OCI-LY7 (cell line): ENCODE data around the gene MAIP1. TPM values are rescaled to one million over a fixed set of nuclear protein-coding genes. Genes with fewer than 3 reads are reported as not detected.
A peak's percentile ranks its signal among the peaks of the same experiment; 100 is the strongest.

Source experiments
- BruUV-seq: library from RNA; stranded (reverse); fragments of 400-500 nt; replicated peaks from 2 replicates; lab custom pipeline; 2021; lab: Mats Ljungman, UMichigan
- CTCF ChIA-PET: fragments of 300-600 bp; sonication (Branson Sonifier 250); formaldehyde crosslinking; loops from one replicate; lab custom pipeline; 2022; ENCODE audit warnings: antibody characterized with exemption; ENCODE audit not compliant: unreplicated experiment; lab: Charles Lee
- POLR2A ChIA-PET: fragments of 300-600 bp; sonication (Branson Sonifier 250); formaldehyde crosslinking; loops from one replicate; lab custom pipeline; 2022; ENCODE audit warnings: antibody characterized with exemption; lab: Charles Lee
- DNase-seq: peaks from one replicate; pipeline ENCODE4 v3.0.0-alpha.2; 2015; ENCODE audit warnings: low spot score
- H2AFZ ChIP-seq: fragments of 200-600 bp; sonication (generic), shearing (Covaris generic); 2 replicates; pipeline ENCODE4 v1.6.1; 2014; ENCODE audit warnings: mild to moderate bottlenecking, antibody characterized with exemption, low read length, moderate library complexity
- H3K27ac ChIP-seq: fragments of 200-600 bp; sonication (generic); 2 replicates; pipeline ENCODE4 v1.5.1; 2014; ENCODE audit warnings: mixed run types, low read depth, mild to moderate bottlenecking, moderate library complexity, low read length, inconsistent platforms; ENCODE audit not compliant: poor library complexity, severe bottlenecking
- H3K36me3 ChIP-seq: fragments of 200-600 bp; sonication (generic); 2 replicates; pipeline ENCODE4 v1.6.1; 2014; ENCODE audit warnings: mild to moderate bottlenecking, antibody characterized with exemption, low read length, moderate library complexity, mixed read lengths; ENCODE audit not compliant: insufficient read depth
- H3K4me1 ChIP-seq: fragments of 200-600 bp; sonication (generic); 2 replicates; pipeline ENCODE4 v1.5.1; 2014; ENCODE audit warnings: mild to moderate bottlenecking, low read length; ENCODE audit not compliant: insufficient read depth, poor library complexity, severe bottlenecking
- H3K4me2 ChIP-seq: fragments of 200-600 bp; sonication (generic); 2 replicates; pipeline ENCODE4 v1.6.1; 2014; ENCODE audit warnings: mild to moderate bottlenecking, low read length
- H3K4me3 ChIP-seq: fragments of 200-600 bp; sonication (generic); 2 replicates; pipeline ENCODE4 v1.5.1; 2014; ENCODE audit warnings: mild to moderate bottlenecking, low read depth, low read length; ENCODE audit not compliant: poor library complexity, severe bottlenecking
- H3K79me2 ChIP-seq: fragments of 200-600 bp; sonication (generic); 2 replicates; pipeline ENCODE4 v1.6.1; 2016; ENCODE audit warnings: low read depth, mild to moderate bottlenecking, low read length, moderate library complexity, mixed read lengths; ENCODE audit not compliant: insufficient read depth
- H3K9me2 ChIP-seq: fragments of 200-600 bp; sonication (generic); 2 replicates; pipeline ENCODE4 v1.6.1; 2016; ENCODE audit warnings: mild to moderate bottlenecking, low read length, mixed read lengths; ENCODE audit not compliant: insufficient read depth
- H3K9me3 ChIP-seq: fragments of 200-600 bp; sonication (generic); 2 replicates; pipeline ENCODE4 v1.6.1; 2014; ENCODE audit warnings: mild to moderate bottlenecking, mixed run types, low read length, mixed read lengths
- H4K20me1 ChIP-seq: fragments of 200-600 bp; sonication (generic); 2 replicates; pipeline ENCODE4 v1.6.1; 2014; ENCODE audit warnings: mild to moderate bottlenecking, antibody characterized with exemption, low read length, moderate library complexity, mixed read lengths; ENCODE audit not compliant: insufficient read depth
- EZH2phosphoT487 ChIP-seq: fragments of 200-600 bp; sonication (generic); IDR thresholded peaks from 2 replicates; pipeline ENCODE4 v1.6.1; 2018; ENCODE audit warnings: low read depth, borderline replicate concordance, mild to moderate bottlenecking, mixed run types, antibody characterized with exemption, low read length, moderate library complexity, mixed read lengths
- intact Hi-C: fragments of 100-400 bp; cut with micrococcal nuclease; formaldehyde crosslinking; loops from one replicate; pipeline ENCODE4 v1.10.0; 2022; ENCODE audit not compliant: unreplicated experiment
- total RNA-seq, 2 experiments: library from RNA; depleted of rRNA in 1 of 2; stranded (reverse); fragments of >200 nt in 1 of 2; shearing (Covaris generic) in 1 of 2; gene quantifications; 2 replicates each; pipeline ENCODE4 v1.2.3, GENCODE V29; 2014 to 2022
- TF ChIP-seq, protein P1 (sequence below): fragments of 200-600 bp; sonication (generic); conservative IDR thresholded peaks from 2 replicates; pipeline ENCODE4 v1.5.1; 2014; ENCODE audit warnings: mild to moderate bottlenecking, antibody characterized with exemption, low read length, moderate library complexity, mixed read lengths

Gene MAIP1
- total RNA-seq, 2 experiments from 2014 or later, result 25.3 to 29.8 TPM

DNA sequence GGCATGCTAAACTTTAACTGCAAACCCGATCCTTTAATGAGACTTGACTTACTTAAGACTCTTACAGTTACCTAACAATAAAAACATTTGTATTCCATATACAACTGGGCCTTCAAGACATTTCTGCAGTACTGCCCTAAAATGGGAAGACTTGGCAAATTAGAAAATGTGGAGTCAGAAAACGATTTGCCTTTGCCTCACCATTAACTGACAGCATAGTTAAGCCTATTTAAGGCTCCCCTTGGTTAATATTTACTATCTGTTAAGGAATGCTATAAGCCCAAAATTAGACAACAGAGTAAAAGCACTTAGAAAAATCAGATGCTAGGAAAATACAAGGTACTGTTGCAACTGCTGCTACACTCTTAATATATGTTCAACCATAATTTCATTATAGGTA, 18.8 kb upstream of the MAIP1 start:
- Histone ChIP-seq H3K9me3 (no peaks in the 10 kb centered on the region), H3K4me2 (no peak overlapping the region), H3K79me2 (no peaks in the 10 kb centered on the region), H2AFZ (no peak overlapping the region), H3K4me1 (no peaks in the 10 kb centered on the region), H3K9me2 (no peaks in the 10 kb centered on the region), H3K36me3 (peaks cover 84% of the 10 kb centered on the region), H3K27ac (no peak overlapping the region), H4K20me1 (peaks cover 6% of the 10 kb centered on the region), H3K4me3 (no peak overlapping the region)
- no TSS peak for BruUV-seq
- DNase-seq, result no peak
- ChIA-PET POLR2A (interaction anchor here (0.7 to 1.0 kb wide), 2 partner anchors 12 to 26 kb away, joined by 3 to 5 read pairs; partner anchors contain the start of gene C2orf69), CTCF (no interaction called here)
- TF ChIP-seq, protein P1, sequence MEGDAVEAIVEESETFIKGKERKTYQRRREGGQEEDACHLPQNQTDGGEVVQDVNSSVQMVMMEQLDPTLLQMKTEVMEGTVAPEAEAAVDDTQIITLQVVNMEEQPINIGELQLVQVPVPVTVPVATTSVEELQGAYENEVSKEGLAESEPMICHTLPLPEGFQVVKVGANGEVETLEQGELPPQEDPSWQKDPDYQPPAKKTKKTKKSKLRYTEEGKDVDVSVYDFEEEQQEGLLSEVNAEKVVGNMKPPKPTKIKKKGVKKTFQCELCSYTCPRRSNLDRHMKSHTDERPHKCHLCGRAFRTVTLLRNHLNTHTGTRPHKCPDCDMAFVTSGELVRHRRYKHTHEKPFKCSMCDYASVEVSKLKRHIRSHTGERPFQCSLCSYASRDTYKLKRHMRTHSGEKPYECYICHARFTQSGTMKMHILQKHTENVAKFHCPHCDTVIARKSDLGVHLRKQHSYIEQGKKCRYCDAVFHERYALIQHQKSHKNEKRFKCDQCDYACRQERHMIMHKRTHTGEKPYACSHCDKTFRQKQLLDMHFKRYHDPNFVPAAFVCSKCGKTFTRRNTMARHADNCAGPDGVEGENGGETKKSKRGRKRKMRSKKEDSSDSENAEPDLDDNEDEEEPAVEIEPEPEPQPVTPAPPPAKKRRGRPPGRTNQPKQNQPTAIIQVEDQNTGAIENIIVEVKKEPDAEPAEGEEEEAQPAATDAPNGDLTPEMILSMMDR, result no peak
- TF ChIP-seq EZH2phosphoT487, result no peak
- intact Hi-C loops, result no loop called here

DNA sequence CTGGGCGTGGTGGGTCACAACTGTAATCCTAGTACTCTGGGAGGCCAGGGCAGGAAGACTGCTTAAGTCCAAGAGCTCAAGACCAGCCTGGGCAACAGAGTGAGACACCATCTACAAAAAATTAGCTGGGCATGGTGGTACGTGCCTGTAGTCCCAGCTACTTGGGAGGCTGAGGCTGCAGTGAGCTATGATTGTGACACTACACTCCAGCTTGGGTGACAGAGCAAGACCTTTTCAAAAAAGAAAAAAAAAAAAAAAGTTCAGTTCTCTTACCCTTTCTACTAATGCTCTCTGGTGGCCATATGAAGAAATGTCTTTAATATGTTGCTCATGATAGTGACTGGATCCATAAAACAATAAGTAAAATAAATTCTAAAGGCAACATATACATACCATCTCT, 15.0 kb upstream of the MAIP1 start:
- Histone ChIP-seq H4K20me1 (peaks cover 6% of the 10 kb centered on the region), H3K36me3 (peaks cover 78% of the 10 kb centered on the region), H2AFZ (no peak overlapping the region), H3K79me2 (no peaks in the 10 kb centered on the region), H3K9me3 (no peaks in the 10 kb centered on the region), H3K4me3 (no peak overlapping the region), H3K27ac (no peak overlapping the region), H3K4me2 (no peak overlapping the region), H3K9me2 (no peaks in the 10 kb centered on the region), H3K4me1 (no peaks in the 10 kb centered on the region)
- ChIA-PET CTCF (no interaction called here), POLR2A (interaction anchor here (0.6 to 1.3 kb wide), 6 partner anchors 9 to 725 kb away, joined by 3 to 5 read pairs (median 3); no protein-coding TSS in a partner anchor)
- TF ChIP-seq EZH2phosphoT487, result no peak
- TF ChIP-seq, protein P1, result peak; percentile 74
- peak; percentile 53 for DNase-seq
- BruUV-seq, result no TSS peak
- intact Hi-C loops, result loop anchor here (2.0 to 10.0 kb wide), 2 partner anchors 76 to 236 kb away; no protein-coding TSS in a partner anchor

DNA sequence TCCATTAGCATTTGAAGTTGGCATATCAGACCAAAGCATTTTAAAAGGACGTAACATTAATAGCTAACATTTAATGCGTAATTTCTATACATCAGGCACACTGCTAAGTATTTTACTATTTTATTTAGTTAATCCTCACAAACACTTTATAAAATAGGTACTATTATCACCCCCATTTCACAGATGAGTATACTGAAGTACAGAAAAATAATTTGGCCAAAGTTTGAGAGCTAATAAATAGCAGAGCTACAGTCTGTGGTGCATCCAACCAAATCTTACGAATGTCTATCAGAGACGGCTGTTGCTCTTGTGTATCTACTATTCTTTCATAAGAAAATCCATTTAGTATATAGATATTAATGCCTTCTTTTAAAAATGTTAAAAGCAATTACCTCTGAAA, 12.0 kb upstream of the MAIP1 start:
- Histone ChIP-seq H3K4me2 (no peak overlapping the region), H4K20me1 (peaks cover 5% of the 10 kb centered on the region; the same call in 1 of the 2 replicates), H3K36me3 (peaks cover 79% of the 10 kb centered on the region), H3K79me2 (no peaks in the 10 kb centered on the region), H3K4me3 (no peak overlapping the region), H3K4me1 (no peaks in the 10 kb centered on the region), H3K9me2 (no peaks in the 10 kb centered on the region), H3K9me3 (no peaks in the 10 kb centered on the region), H3K27ac (no peak overlapping the region), H2AFZ (no peak overlapping the region)
- POLR2A ChIA-PET, result interaction anchor here (0.6 to 0.8 kb wide), 2 partner anchors 233 to 1259 kb away, joined by 3 read pairs; no protein-coding TSS in a partner anchor
- no peak for DNase-seq
- BruUV-seq, result no TSS peak
- CTCF ChIA-PET, result no interaction called here
- TF ChIP-seq, protein P1, result no peak
- TF ChIP-seq EZH2phosphoT487, result no peak
- intact Hi-C loops, result loop anchor here (10.0 kb wide), 1 partner anchor 79 kb away; no protein-coding TSS in a partner anchor
